Common myeloid progenitor, CD34-positive (primary cell): ENCODE results near the gene HSBP1.

Source experiments
- CTCF ChIA-PET: fragments of 350-600 bp; sonication (Branson Sonifier 250); formaldehyde crosslinking; loops from one replicate; lab custom pipeline; 2021; ENCODE audit warnings: antibody characterized with exemption; lab: Charles Lee
- POLR2A ChIA-PET: fragments of 350-600 bp; sonication (Branson Sonifier 250); formaldehyde crosslinking; loops from one replicate; lab custom pipeline; 2021; ENCODE audit warnings: antibody characterized with exemption; lab: Charles Lee
- DNase-seq, 3 donors: peaks; one replicate each; pipeline versions ENCODE4 v3.0.0 to v3.0.0-alpha.2; 2013
- H3K27ac ChIP-seq, 2 experiments: 1 replicate in 1 of 2; 2 replicates in 1 of 2; pipeline ENCODE4 v1.7.0; 2013; ENCODE audit warnings: inconsistent platforms in 2 of 2, low read length in 2 of 2, mild to moderate bottlenecking in 2 of 2, low read depth in 1 of 2, moderate library complexity in 1 of 2; ENCODE audit not compliant: severe bottlenecking in 2 of 2, insufficient read depth in 1 of 2, poor library complexity in 1 of 2
- H3K27me3 ChIP-seq, 5 experiments: replicated peaks in 2 of 5; 1 replicate in 3 of 5; 2 replicates in 2 of 5; pipeline versions ENCODE4 v1.6.1 to v1.7.0; 2013; ENCODE audit warnings: low read length in 4 of 5, mild to moderate bottlenecking in 2 of 5, moderate library complexity in 2 of 5, inconsistent platforms in 1 of 5; ENCODE audit not compliant: insufficient read depth in 5 of 5, control insufficient read depth in 4 of 5
- H3K36me3 ChIP-seq, 4 experiments: 1 replicate in 2 of 4; 2 replicates in 2 of 4; pipeline versions ENCODE4 v1.6.1 to v1.7.0; 2013; ENCODE audit warnings: low read length in 3 of 4, control low read depth in 1 of 4, mild to moderate bottlenecking in 1 of 4; ENCODE audit not compliant: control insufficient read depth in 4 of 4, insufficient read depth in 4 of 4
- H3K4me1 ChIP-seq, 4 experiments: 1 replicate in 3 of 4; 2 replicates in 1 of 4; pipeline versions ENCODE4 v1.6.1 to v1.7.1; 2013; ENCODE audit warnings: low read length in 3 of 4, mild to moderate bottlenecking in 3 of 4, control low read depth in 1 of 4, inconsistent platforms in 1 of 4, moderate library complexity in 1 of 4; ENCODE audit not compliant: control insufficient read depth in 4 of 4, insufficient read depth in 4 of 4; ENCODE audit errors: control extremely low read depth in 1 of 4
- H3K4me3 ChIP-seq, 7 experiments: 1 replicate in 4 of 7; 2 replicates in 3 of 7; pipeline versions ENCODE4 v1.5.1 to v1.7.0; 2013; ENCODE audit warnings: mild to moderate bottlenecking in 7 of 7, low read length in 6 of 7, moderate library complexity in 6 of 7, inconsistent platforms in 2 of 7, low read depth in 2 of 7, control low read depth in 1 of 7; ENCODE audit not compliant: insufficient read depth in 4 of 7, control insufficient read depth in 1 of 7; ENCODE audit errors: extremely low read depth in 1 of 7
- H3K9me3 ChIP-seq, 5 experiments: 1 replicate in 4 of 5; 2 replicates in 1 of 5; pipeline versions ENCODE4 v1.6.1 to v1.7.1; 2013; ENCODE audit warnings: low read length in 4 of 5, mild to moderate bottlenecking in 2 of 5, inconsistent platforms in 1 of 5, low read depth in 1 of 5, moderate library complexity in 1 of 5; ENCODE audit not compliant: control insufficient read depth in 4 of 5, insufficient read depth in 2 of 5; ENCODE audit errors: control extremely low read depth in 1 of 5
- WGBS: methylation state at CpG from one replicate; pipeline ENCODE4 v1.1.5; 2013; ENCODE audit not compliant: insufficient coverage; 5-methylcytosine and 5-hydroxymethylcytosine counted together

Gene HSBP1

GRCh38 chr16:83837566-83837965 lies 29.8 kb downstream of the HSBP1 start:
- POLR2A ChIA-PET: no interaction called here
- no peak overlapping the region for H3K4me3 ChIP-seq
- no peaks in the 10 kb centered on the region for H3K36me3 ChIP-seq
- H3K4me1 ChIP-seq: peaks cover 20 to 45% (median 36%) of the 10 kb centered on the region in 4 experiments
- no peak overlapping the region for H3K27ac ChIP-seq
- H3K9me3 ChIP-seq: no peaks in the 10 kb centered on the region
- no peaks in the 10 kb centered on the region for H3K27me3 ChIP-seq
- CTCF ChIA-PET: no interaction called here
- no peak for DNase-seq
- 95% methylated on average over 3 of the region's 4 CpGs for WGBS

GRCh38 chr16:83838151-83838550 lies 30.4 kb downstream of the HSBP1 start:
- peaks cover 25 to 49% (median 42%) of the 10 kb centered on the region in 4 experiments for H3K4me1 ChIP-seq
- DNase-seq: no peak
- H3K36me3 ChIP-seq: no peaks in the 10 kb centered on the region
- no peaks in the 10 kb centered on the region for H3K27me3 ChIP-seq
- H3K27ac ChIP-seq: no peak overlapping the region
- CTCF ChIA-PET: no interaction called here
- POLR2A ChIA-PET: no interaction called here
- H3K9me3 ChIP-seq: no peaks in the 10 kb centered on the region
- WGBS: 93% methylated on average over 4 of the region's 4 CpGs
- no peak overlapping the region for H3K4me3 ChIP-seq

DNA sequence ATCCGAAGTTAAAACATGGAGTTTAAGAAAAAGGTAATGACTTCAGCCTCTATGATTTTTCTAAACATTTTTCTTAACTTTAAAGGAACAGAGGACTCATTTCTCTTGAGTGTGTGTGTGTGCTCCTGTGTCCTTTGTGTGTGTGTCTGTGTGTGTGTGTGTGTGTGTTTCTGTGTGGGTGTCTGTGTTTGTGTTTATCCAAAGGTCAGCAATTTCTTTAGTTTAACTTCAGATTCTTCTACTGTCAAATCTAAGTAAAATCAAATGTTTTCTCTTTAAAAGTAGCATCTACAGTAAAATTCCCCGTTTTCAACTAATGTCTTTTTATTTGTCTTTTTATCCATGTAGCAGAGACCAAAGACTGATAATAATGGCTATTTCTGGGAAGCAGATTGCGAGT lies 31.8 kb downstream of the HSBP1 start:
- CTCF ChIA-PET: interaction anchor here (5.9 kb wide), 1 partner anchor 13 kb away, joined by 29 read pairs; no protein-coding TSS in a partner anchor
- no peak for DNase-seq
- WGBS: no CpG with 5 or more reads among the region's 3 CpGs

DNA sequence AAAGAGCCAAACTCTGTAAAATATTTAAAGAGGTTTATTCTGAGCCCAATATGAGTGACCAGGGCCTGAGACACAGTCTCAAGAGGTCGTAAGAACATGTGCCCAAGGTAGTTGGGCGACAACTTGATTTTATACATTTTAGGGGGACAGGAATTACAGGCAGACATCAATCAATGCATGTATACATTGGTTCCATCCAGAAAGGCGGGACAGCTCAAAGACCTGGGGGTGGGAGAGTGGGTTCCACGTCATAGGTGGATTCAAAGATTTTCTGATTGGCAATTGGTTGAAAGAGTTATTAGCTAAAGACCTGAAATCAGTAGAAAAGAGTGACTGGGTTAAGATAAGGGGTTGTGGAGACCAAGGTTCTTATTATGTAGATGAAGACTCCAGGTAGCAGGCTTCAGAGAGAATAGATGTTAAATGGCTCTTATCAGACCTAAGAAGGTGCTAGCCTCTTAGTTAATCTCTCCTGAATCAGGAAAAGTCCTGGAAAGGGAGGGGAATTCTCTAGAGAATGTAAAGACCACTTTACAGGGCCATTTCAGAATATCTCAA lies 32.4 kb downstream of the HSBP1 start:
- CTCF ChIA-PET: interaction anchor here (5.9 kb wide), 1 partner anchor 14 kb away, joined by 29 read pairs; no protein-coding TSS in a partner anchor
- H3K9me3 ChIP-seq: no peaks in the 10 kb centered on the region

More for the DNA sequence above, 31.8 kb downstream of the HSBP1 start:
- POLR2A ChIA-PET: no interaction called here
- Histone ChIP-seq H3K36me3 (no peaks in the 10 kb centered on the region), H3K4me3 (no peak overlapping the region), H3K27me3 (no peaks in the 10 kb centered on the region), H3K4me1 (peaks cover 23 to 50% (median 43%) of the 10 kb centered on the region in 4 experiments), H3K9me3 (no peaks in the 10 kb centered on the region), H3K27ac (no peak overlapping the region)

GRCh38 chr16:83842291-83842690 lies 34.5 kb downstream of the HSBP1 start:
- no peak overlapping the region for H3K4me3 ChIP-seq
- H3K9me3 ChIP-seq: no peaks in the 10 kb centered on the region
- H3K4me1 ChIP-seq: peaks cover 7 to 33% (median 24%) of the 10 kb centered on the region in 4 experiments
- DNase-seq: peak in 2 of 3 donors; percentile 27 to 32
- H3K27ac ChIP-seq: peak overlapping the region in 1 of 2 experiments; percentile 46
- 100% methylated on average over 2 of the region's 7 CpGs for WGBS
- H3K36me3 ChIP-seq: no peaks in the 10 kb centered on the region
- H3K27me3 ChIP-seq: no peaks in the 10 kb centered on the region
- POLR2A ChIA-PET: interaction anchor here (1.1 kb wide), 1 partner anchor 18 kb away, joined by 3 read pairs; no protein-coding TSS in a partner anchor
- CTCF ChIA-PET: interaction anchor here (5.9 kb wide), 1 partner anchor 16 kb away, joined by 29 read pairs; no protein-coding TSS in a partner anchor

More for the DNA sequence above, 32.4 kb downstream of the HSBP1 start:
- no peaks in the 10 kb centered on the region for H3K27me3 ChIP-seq
- no peak overlapping the region for H3K27ac ChIP-seq
- no peak overlapping the region for H3K4me3 ChIP-seq
- no peak for DNase-seq
- POLR2A ChIA-PET: no interaction called here
- H3K36me3 ChIP-seq: no peaks in the 10 kb centered on the region
- peaks cover 17 to 49% (median 39%) of the 10 kb centered on the region in 4 experiments for H3K4me1 ChIP-seq
- WGBS: 71% methylated on average over 4 of the region's 4 CpGs

DNA sequence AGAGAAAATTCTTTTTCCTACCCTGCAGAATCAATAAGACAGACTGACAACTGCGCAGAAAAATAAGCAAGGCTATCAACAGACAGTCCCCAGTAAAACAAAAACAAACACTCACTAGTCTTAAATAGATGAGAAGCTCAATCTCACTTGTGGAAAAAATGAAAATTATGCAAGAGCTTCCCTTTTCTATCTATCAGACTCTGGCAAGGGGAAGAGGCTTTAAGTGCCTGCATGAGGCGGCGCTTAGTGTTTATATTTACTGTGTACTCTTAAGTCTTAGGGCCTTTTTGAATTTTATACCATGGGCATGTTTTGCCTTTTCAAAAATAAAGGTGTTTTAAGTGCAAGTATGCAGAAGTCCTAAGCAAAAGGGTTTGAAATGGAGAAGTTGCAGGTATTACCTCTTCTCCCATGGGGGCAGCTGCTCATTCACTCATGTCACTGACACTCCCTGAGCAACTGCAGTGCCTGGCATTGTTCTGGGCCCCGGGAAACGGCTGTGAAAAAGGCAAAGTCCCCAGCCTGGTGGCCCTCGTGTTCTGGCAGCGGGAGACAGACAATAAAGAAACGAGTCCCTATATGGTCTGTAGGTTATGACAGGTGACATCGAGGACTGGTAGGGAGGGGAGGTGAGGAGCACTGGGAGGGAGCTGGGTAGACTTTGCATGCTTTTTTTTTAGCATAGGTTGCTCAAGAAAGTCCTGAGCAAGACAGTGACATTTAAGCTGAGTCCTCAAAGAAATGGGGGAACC lies 35.2 kb downstream of the HSBP1 start:
- peak overlapping the region in 1 of 7 experiments; percentile 19 for H3K4me3 ChIP-seq
- H3K4me1 ChIP-seq: peaks cover 7 to 39% (median 28%) of the 10 kb centered on the region in 4 experiments
- 22% methylated on average over 8 of the region's 9 CpGs for WGBS
- peak in 2 of 3 donors; percentile 72 to 81 for DNase-seq
- ChIA-PET CTCF (interaction anchor here (5.9 kb wide), 1 partner anchor 17 kb away, joined by 29 read pairs; no protein-coding TSS in a partner anchor), POLR2A (interaction anchor here (1.1 kb wide), 1 partner anchor 18 kb away, joined by 3 read pairs; no protein-coding TSS in a partner anchor)
- no peaks in the 10 kb centered on the region for H3K36me3 ChIP-seq
- peak overlapping the region in 1 of 2 experiments; percentile 46 for H3K27ac ChIP-seq
- H3K27me3 ChIP-seq: no peaks in the 10 kb centered on the region
- H3K9me3 ChIP-seq: no peaks in the 10 kb centered on the region
